WTC11 (cell line): Measurements from ENCODE around the gene PRPF6. TPM values are rescaled to one million over a fixed set of nuclear protein-coding genes. Genes with fewer than 3 reads are reported as not detected.
"Not testable (repeated sequence)": the region's sequence is repeated elsewhere in the genome, so short reads cannot be mapped to it uniquely, and the experiment has no call there.

Experiments used
- ATAC-seq: fragments of 200-7000 bp; cut with Tn5 transposase; 2 replicates; pipeline ENCODE4 v1.10.0; 2021; ENCODE audit warnings: mild to moderate bottlenecking, moderate library complexity
- CTCF ChIA-PET: fragments of 300-600 bp; sonication (Branson Sonifier 250); formaldehyde crosslinking; loops from one replicate; lab custom pipeline; 2021; ENCODE audit warnings: antibody characterized with exemption; lab: Charles Lee
- POLR2A ChIA-PET: fragments of 350-600 bp; sonication (Branson Sonifier 250); formaldehyde crosslinking; loops from one replicate; lab custom pipeline; 2021; ENCODE audit warnings: antibody characterized with exemption; lab: Charles Lee
- DNase-seq: peaks from one replicate; pipeline ENCODE4 v3.0.0; 2021; ENCODE audit warnings: low spot score
- H3K27ac Mint-ChIP-seq: 2 replicates; pipeline ENCODE4 v1.8.0; 2021; ENCODE audit warnings: mixed read lengths
- H3K27me3 Mint-ChIP-seq: 2 replicates; pipeline ENCODE4 v1.8.0; 2021; ENCODE audit warnings: low read depth, mild to moderate bottlenecking, moderate library complexity, mixed read lengths
- H3K36me3 Mint-ChIP-seq: 2 replicates; pipeline ENCODE4 v1.8.0; 2021; ENCODE audit warnings: mixed read lengths
- H3K4me1 Mint-ChIP-seq: 2 replicates; pipeline ENCODE4 v1.8.0; 2022; ENCODE audit warnings: mixed read lengths
- H3K4me3 Mint-ChIP-seq: 2 replicates; pipeline ENCODE4 v1.8.0; 2021; ENCODE audit warnings: mild to moderate bottlenecking, moderate library complexity, mixed read lengths
- H3K9me3 Mint-ChIP-seq: 2 replicates; pipeline ENCODE4 v1.8.0; 2021; ENCODE audit warnings: mixed read lengths
- AR ChIP-seq: fragments of 250-450 bp; sonication (Bioruptor Pico); IDR thresholded peaks from 2 replicates; pipeline ENCODE4 v1.9.0; 2021; ENCODE audit warnings: mild to moderate bottlenecking
- ARID4B ChIP-seq: sonication (generic); formaldehyde crosslinking; IDR thresholded peaks from 2 replicates; pipeline ENCODE4 v1.8.0; 2023; ENCODE audit warnings: missing genetic modification reagents, mild to moderate bottlenecking, borderline replicate concordance
- ATF1 ChIP-seq: sonication (generic); formaldehyde crosslinking; IDR thresholded peaks from 2 replicates; pipeline ENCODE4 v1.8.1; 2023; ENCODE audit warnings: mild to moderate bottlenecking, moderate library complexity, missing genetic modification reagents
- ELF4 ChIP-seq: sonication (generic); formaldehyde crosslinking; IDR thresholded peaks from 2 replicates; pipeline ENCODE4 v1.8.1; 2022; ENCODE audit warnings: low read depth, mild to moderate bottlenecking, moderate library complexity, missing genetic modification reagents
- ERG ChIP-seq: fragments of 250-450 bp; sonication (Bioruptor Pico); IDR thresholded peaks from 2 replicates; pipeline ENCODE4 v1.8.0; 2021; ENCODE audit warnings: mild to moderate bottlenecking
- ESRRA ChIP-seq: sonication (generic); formaldehyde crosslinking; IDR thresholded peaks from 2 replicates; pipeline ENCODE4 v1.8.1; 2022; ENCODE audit warnings: mild to moderate bottlenecking, missing genetic modification reagents, borderline replicate concordance
- FOXK1 ChIP-seq: sonication (generic); formaldehyde crosslinking; IDR thresholded peaks from 2 replicates; pipeline ENCODE4 v1.8.0; 2022; ENCODE audit warnings: mild to moderate bottlenecking, moderate library complexity, missing genetic modification reagents
- HMGXB4 ChIP-seq: sonication (generic); formaldehyde crosslinking; IDR thresholded peaks from 2 replicates; pipeline ENCODE4 v1.8.1; 2023; ENCODE audit warnings: mild to moderate bottlenecking, moderate library complexity, missing genetic modification reagents
- MYBL2 ChIP-seq: sonication (generic); formaldehyde crosslinking; IDR thresholded peaks from 2 replicates; pipeline ENCODE4 v1.8.1; 2023; ENCODE audit warnings: mild to moderate bottlenecking, moderate library complexity, missing genetic modification reagents
- NR3C1 ChIP-seq: sonication (generic); formaldehyde crosslinking; conservative IDR thresholded peaks from 2 replicates; pipeline ENCODE4 v1.8.1; 2023; ENCODE audit warnings: low read depth, mild to moderate bottlenecking, missing genetic modification reagents
- OVOL2 ChIP-seq: fragments of 250-450 bp; sonication (Bioruptor Pico); IDR thresholded peaks from 2 replicates; pipeline ENCODE4 v1.9.0; 2021; ENCODE audit warnings: mild to moderate bottlenecking, borderline replicate concordance
- SP1 ChIP-seq: sonication (generic); formaldehyde crosslinking; conservative IDR thresholded peaks from 2 replicates; pipeline ENCODE4 v1.8.1; 2022; ENCODE audit warnings: missing genetic modification reagents
- TEAD4 ChIP-seq: sonication (generic); formaldehyde crosslinking; IDR thresholded peaks from 2 replicates; pipeline ENCODE4 v1.8.0; 2022; ENCODE audit warnings: mild to moderate bottlenecking, missing genetic modification reagents
- ZBTB21 ChIP-seq: sonication (generic); formaldehyde crosslinking; IDR thresholded peaks from 2 replicates; pipeline ENCODE4 v1.8.1; 2023; ENCODE audit warnings: mild to moderate bottlenecking, missing genetic modification reagents, borderline replicate concordance
- ZMAT4 ChIP-seq: fragments of 250-450 bp; sonication (Bioruptor Pico); IDR thresholded peaks from 2 replicates; pipeline ENCODE4 v1.9.0; 2021; ENCODE audit warnings: mild to moderate bottlenecking
- ZNF121 ChIP-seq: sonication (generic); formaldehyde crosslinking; IDR thresholded peaks from 2 replicates; pipeline ENCODE4 v1.8.0; 2023; ENCODE audit warnings: missing genetic modification reagents
- ZNF219 ChIP-seq: sonication (generic); formaldehyde crosslinking; IDR thresholded peaks from 2 replicates; pipeline ENCODE4 v1.8.0; 2023; ENCODE audit warnings: missing genetic modification reagents, mild to moderate bottlenecking, borderline replicate concordance
- ZNF232 ChIP-seq: sonication (generic); formaldehyde crosslinking; IDR thresholded peaks from 2 replicates; pipeline ENCODE4 v1.8.0; 2022; ENCODE audit warnings: mild to moderate bottlenecking, missing genetic modification reagents
- ZNF263 ChIP-seq: sonication (generic); formaldehyde crosslinking; IDR thresholded peaks from 2 replicates; pipeline ENCODE4 v1.8.1; 2022; ENCODE audit warnings: low read depth, mild to moderate bottlenecking, moderate library complexity, missing genetic modification reagents
- ZNF671 ChIP-seq: fragments of 250-450 bp; sonication (Bioruptor Pico); IDR thresholded peaks from 2 replicates; pipeline ENCODE4 v1.8.0; 2021; ENCODE audit warnings: mild to moderate bottlenecking
- total RNA-seq: library from RNA; stranded (reverse); gene quantifications from 3 replicates; pipeline ENCODE4 v1.2.3, GENCODE V29; 2021

PRPF6 gene
- total RNA-seq, 1 experiment from 2014 or later: 79.4 TPM

GRCh38 chr20:63959699-63960075 is 21.2 kb upstream of the PRPF6 start (continued):
- TF ChIP-seq ZMAT4 (CRISPR knock-in tag): no peak
- no peak for TF ChIP-seq ZNF121 (CRISPR knock-in tag)
- no peak for TF ChIP-seq HMGXB4
- TF ChIP-seq AR (CRISPR knock-in tag): no peak
- TF ChIP-seq SP1 (CRISPR knock-in tag): no peak
- no peak for TF ChIP-seq ELF4 (CRISPR knock-in tag)
- TF ChIP-seq ZNF219: no peak

- peaks cover 10% of the 10 kb centered on the region for H3K4me1 Mint-ChIP-seq
- CTCF ChIA-PET: interaction anchor here (0.6 kb wide), 1 partner anchor 20 kb away, joined by 3 read pairs; no protein-coding TSS in a partner anchor
- H3K36me3 Mint-ChIP-seq: peaks cover 32% of the 10 kb centered on the region
- H3K27ac Mint-ChIP-seq, H3K9me3 Mint-ChIP-seq, DNase-seq, H3K27me3 Mint-ChIP-seq, ATAC-seq, H3K4me3 Mint-ChIP-seq, POLR2A ChIA-PET: not testable (repeated sequence)
Observed at GRCh38 chr20:63960654-63961621, 20.0 kb upstream of the PRPF6 start.

GRCh38 chr20:63961664-63962425 is 19.1 kb upstream of the PRPF6 start:
- no peak for ATAC-seq
- DNase-seq: no peak
- ChIA-PET CTCF (no interaction called here), POLR2A (no interaction called here)
- H3K4me1 Mint-ChIP-seq: peaks cover 10% of the 10 kb centered on the region
- no peak overlapping the region for H3K27ac Mint-ChIP-seq
- peaks cover 41% of the 10 kb centered on the region for H3K36me3 Mint-ChIP-seq
- peaks cover 3% of the 10 kb centered on the region; the same call in 1 of the 2 replicates for H3K9me3 Mint-ChIP-seq
- H3K4me3 Mint-ChIP-seq: no peak overlapping the region
- H3K27me3 Mint-ChIP-seq: 0 out of 2 replicates have a peak, but pooled peaks cover 3% of the 10 kb centered on the region
- TF ChIP-seq ZBTB21 (CRISPR knock-in tag): no peak
- TF ChIP-seq FOXK1: no peak
- no peak for TF ChIP-seq SP1 (CRISPR knock-in tag)
- no peak for TF ChIP-seq ARID4B (CRISPR knock-in tag)
- TF ChIP-seq ZNF671: no peak
- TF ChIP-seq TEAD4: no peak
- TF ChIP-seq MYBL2 (CRISPR knock-in tag): no peak
- TF ChIP-seq ERG (CRISPR knock-in tag): no peak
- TF ChIP-seq ZNF232 (CRISPR knock-in tag): no peak
- no peak for TF ChIP-seq ESRRA (CRISPR knock-in tag)
- no peak for TF ChIP-seq OVOL2 (CRISPR knock-in tag)
- no peak for TF ChIP-seq NR3C1 (CRISPR knock-in tag)
- TF ChIP-seq ZNF263: no peak
- no peak for TF ChIP-seq ATF1 (CRISPR knock-in tag)
